CD4-positive, alpha-beta T cell treated with Interleukin-15 for 4 hours (primary cell): ENCODE results near the gene RCOR2.
"Not testable (repeated sequence)": the region's sequence is repeated elsewhere in the genome, so short reads cannot be mapped to it uniquely, and the experiment has no call there.

ENCODE experiments used
- DNase-seq: peaks from one replicate; pipeline ENCODE4 v3.0.0-alpha.2; 2020; ENCODE audit warnings: low spot score

The RCOR2 gene

GRCh38 chr11:63916837-63917691 lies at the start of gene RCOR2:
Gene RCOR2, minus strand, starts transcription at chr11:63917164. Its CDS starts 708 bp downstream, at chr11:63916456.
- peak; percentile 60 for DNase-seq

GRCh38 chr11:63966444-63966843 lies 49.5 kb upstream of the RCOR2 start:
- DNase-seq: no peak

GRCh38 chr11:63963895-63964294 lies 46.9 kb upstream of the RCOR2 start:
- DNase-seq: not testable (repeated sequence)

- peak; percentile 31 for DNase-seq
Observed at GRCh38 chr11:63961608-63962412, 44.8 kb upstream of the RCOR2 start.

GRCh38 chr11:63958008-63958407 lies 41.0 kb upstream of the RCOR2 start:
- no peak for DNase-seq

GRCh38 chr11:63952570-63952969 lies 35.6 kb upstream of the RCOR2 start:
- no peak for DNase-seq

- DNase-seq: peak; percentile 24
Observed at GRCh38 chr11:63951779-63952536, 35.0 kb upstream of the RCOR2 start.

GRCh38 chr11:63945477-63946163 lies 28.7 kb upstream of the RCOR2 start:
- DNase-seq: peak; percentile 59

GRCh38 chr11:63944987-63945386 lies 28.0 kb upstream of the RCOR2 start:
- no peak for DNase-seq

GRCh38 chr11:63942803-63943202 lies 25.8 kb upstream of the RCOR2 start:
- no peak for DNase-seq

GRCh38 chr11:63941901-63942300 lies 24.9 kb upstream of the RCOR2 start:
- no peak for DNase-seq

GRCh38 chr11:63940786-63941185 lies 23.8 kb upstream of the RCOR2 start:
- no peak for DNase-seq

- no peak for DNase-seq
Observed at GRCh38 chr11:63939397-63939891, 22.5 kb upstream of the RCOR2 start.

- peak; percentile 95 for DNase-seq
Observed at GRCh38 chr11:63938479-63939396, 21.8 kb upstream of the RCOR2 start, which contains the start of gene NAA40. Gene NAA40, plus strand, starts transcription at chr11:63939002. Its CDS starts 95 bp downstream, at chr11:63939097.

GRCh38 chr11:63937713-63938478 lies 20.9 kb upstream of the RCOR2 start:
- no peak for DNase-seq

GRCh38 chr11:63933459-63933858 lies 16.5 kb upstream of the RCOR2 start:
- no peak for DNase-seq

- no peak for DNase-seq
Observed at GRCh38 chr11:63931876-63932275, 14.9 kb upstream of the RCOR2 start.

- no peak for DNase-seq
Observed at GRCh38 chr11:63931045-63931444, 14.1 kb upstream of the RCOR2 start.

GRCh38 chr11:63929616-63930015 lies 12.7 kb upstream of the RCOR2 start:
- no peak for DNase-seq

- DNase-seq: no peak
Observed at GRCh38 chr11:63923319-63923718, 6.4 kb upstream of the RCOR2 start.
